Left kidney (tissue), 8 donors: ENCODE measurements around the gene FAM221A. TPM values are rescaled to one million over a fixed set of nuclear protein-coding genes. Genes with fewer than 3 reads are reported as not detected.
"Not testable (repeated sequence)": the region's sequence is repeated elsewhere in the genome, so short reads cannot be mapped to it uniquely, and the experiment has no call there.

ENCODE experiments used
- DNase-seq: peaks from one replicate; pipeline ENCODE4 v3.0.0-alpha.2; 2013
- long read RNA-seq, 8 donors: transcript quantifications; one replicate each; lab custom pipeline, GENCODE V29; 2026
- polyA plus RNA-seq: library from polyadenylated mRNA; unstranded; fragments of 120-200 nt; gene quantifications from one replicate; pipeline ENCODE4 v1.2.1, GENCODE V29; 2013; ENCODE audit not compliant: insufficient read length

Gene FAM221A, protein sequence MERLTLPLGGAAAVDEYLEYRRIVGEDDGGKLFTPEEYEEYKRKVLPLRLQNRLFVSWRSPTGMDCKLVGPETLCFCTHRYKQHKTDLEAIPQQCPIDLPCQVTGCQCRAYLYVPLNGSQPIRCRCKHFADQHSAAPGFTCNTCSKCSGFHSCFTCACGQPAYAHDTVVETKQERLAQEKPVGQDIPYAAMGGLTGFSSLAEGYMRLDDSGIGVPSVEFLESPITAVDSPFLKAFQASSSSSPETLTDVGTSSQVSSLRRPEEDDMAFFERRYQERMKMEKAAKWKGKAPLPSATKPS
- polyA plus RNA-seq: 27.9 TPM
- long read RNA-seq, donor 1, partial matches to known transcripts: 10 of 14 reads
- long read RNA-seq, donor 1, other reads (novel, unspliced or antisense): 0 of 14 reads
- long read RNA-seq, donor 2, transcript FAM221A-201 (7 exons, 1,472 nt): major isoform, 5 of 16 reads
- long read RNA-seq, donor 2, partial matches to known transcripts: 8 of 16 reads
- long read RNA-seq, donor 2, other reads (novel, unspliced or antisense): 0 of 16 reads
- long read RNA-seq, donor 3, partial matches to known transcripts: 6 of 8 reads
- long read RNA-seq, donor 3, other reads (novel, unspliced or antisense): 0 of 8 reads
- long read RNA-seq, donor 4: 0 reads
- long read RNA-seq, donor 5, transcript FAM221A-201 (7 exons, 1,472 nt): major isoform, 10 of 14 reads
- long read RNA-seq, donor 5, partial matches to known transcripts: 0 of 14 reads
- long read RNA-seq, donor 5, other reads (novel, unspliced or antisense): 0 of 14 reads
- long read RNA-seq, donor 6, partial matches to known transcripts: 0 of 4 reads
- long read RNA-seq, donor 6, other reads (novel, unspliced or antisense): 0 of 4 reads
- long read RNA-seq, donor 7, partial matches to known transcripts: 18 of 27 reads
- long read RNA-seq, donor 7, other reads (novel, unspliced or antisense): 0 of 27 reads
- long read RNA-seq, donor 8, partial matches to known transcripts: 0 of 3 reads
- long read RNA-seq, donor 8, other reads (novel, unspliced or antisense): 0 of 3 reads

DNA sequence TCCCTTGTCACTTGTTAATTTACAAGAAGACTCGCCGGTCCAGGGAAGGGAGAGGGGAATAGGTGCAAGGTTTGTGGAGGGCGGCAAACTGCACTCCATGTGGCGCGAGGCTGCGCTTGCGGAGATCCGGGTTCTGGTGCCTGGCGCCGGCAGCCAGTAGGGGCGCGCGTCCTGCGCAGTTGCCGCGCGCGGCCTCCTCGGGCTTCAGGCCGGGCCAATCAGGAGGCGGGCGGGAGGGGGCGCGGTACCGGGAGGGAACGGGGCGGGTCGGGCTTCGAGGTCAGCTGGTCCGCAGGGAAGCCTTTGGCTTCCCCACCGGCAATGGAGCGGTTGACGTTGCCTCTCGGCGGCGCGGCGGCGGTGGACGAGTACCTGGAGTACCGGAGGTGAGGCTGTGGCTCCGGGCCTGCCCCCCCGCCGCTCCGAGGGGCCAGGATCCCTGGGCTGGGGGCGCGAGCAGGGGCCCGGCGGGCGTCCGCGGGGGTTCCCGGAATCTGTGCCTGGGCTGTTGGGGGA, at the start of gene FAM221A:
Gene FAM221A, plus strand, starts transcription at position 302 of the 516 bp plus-strand sequence. Its CDS starts 20 bp downstream, at position 322.
- DNase-seq: peak; percentile 79

DNA sequence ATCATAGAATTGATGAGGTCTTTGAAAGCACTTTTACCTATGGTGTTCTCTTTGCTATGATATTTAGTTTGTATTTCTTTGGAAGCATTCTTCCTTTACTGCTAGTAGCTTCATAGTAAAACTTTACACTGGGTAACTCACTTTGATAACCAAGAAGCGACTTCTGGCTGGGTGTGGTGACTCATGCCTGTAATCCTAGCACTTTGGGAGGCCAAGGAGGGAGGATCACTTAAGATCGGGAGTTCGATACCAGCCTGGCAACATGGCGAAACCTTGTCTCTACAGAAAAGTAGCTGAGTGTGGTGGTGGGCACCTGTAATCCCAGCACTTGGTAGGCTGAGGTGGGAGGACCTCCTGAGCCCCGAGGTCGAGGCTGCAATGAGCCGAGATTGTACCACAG, 46.6 kb upstream of the FAM221A start:
- no peak for DNase-seq

DNA sequence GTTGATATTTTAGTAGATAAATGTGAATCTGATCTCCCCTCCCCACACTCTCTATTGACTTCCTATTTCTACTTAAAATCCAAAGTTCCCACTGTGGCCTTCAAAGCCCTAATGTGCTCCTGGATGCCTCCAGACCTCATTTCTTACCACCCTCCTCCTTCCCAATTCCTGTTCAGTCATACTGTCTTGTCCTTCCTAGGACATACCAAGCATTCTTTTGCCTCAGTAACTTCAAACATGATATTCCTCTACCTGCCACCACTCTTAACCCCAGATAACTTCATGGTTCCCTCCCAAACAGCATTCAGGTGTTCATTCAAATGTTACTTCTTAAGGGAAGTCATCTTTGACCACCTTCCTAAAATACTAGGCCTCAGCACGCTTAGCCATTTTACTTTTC, 34.2 kb upstream of the FAM221A start:
- no peak for DNase-seq

DNA sequence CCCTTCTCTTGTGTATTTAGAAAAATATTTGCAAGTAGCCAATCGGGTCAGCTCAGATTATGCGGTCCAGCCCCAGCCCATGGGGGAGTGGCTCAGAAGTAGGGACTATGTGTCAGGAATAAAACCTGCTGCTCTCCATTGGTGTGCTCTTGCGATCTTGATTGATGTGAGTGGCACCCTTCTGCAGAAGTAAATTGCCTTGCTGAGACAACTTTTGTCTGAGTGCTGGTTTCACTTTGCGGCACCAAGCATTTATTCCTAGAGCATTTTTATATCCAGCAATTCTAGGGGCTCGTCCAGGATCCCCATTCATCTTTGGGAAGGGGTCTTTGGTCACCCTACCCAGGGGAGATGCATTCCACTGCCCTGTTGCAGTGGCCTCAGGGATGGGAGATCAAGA, 26.1 kb upstream of the FAM221A start:
- DNase-seq: no peak

DNA sequence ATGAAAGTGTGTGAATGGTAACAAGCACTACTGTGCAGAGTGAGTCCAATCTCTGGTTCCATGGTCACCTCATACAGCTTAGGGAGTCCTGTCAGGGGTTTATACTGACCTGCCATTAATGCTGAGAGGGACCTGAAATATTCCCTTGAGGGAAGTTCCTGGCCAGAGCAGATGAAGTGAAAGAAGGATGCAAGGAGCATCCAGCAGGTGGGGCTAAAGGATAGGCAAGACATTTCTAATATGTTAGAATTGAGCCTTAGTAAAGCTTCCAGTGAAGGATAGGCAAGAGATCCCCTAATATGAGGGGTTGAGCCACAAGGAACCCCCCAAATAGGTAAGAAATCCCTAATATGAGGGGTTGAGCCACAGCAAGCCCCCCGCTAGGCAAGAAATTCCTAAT, 25.5 kb upstream of the FAM221A start:
- DNase-seq: no peak

DNA sequence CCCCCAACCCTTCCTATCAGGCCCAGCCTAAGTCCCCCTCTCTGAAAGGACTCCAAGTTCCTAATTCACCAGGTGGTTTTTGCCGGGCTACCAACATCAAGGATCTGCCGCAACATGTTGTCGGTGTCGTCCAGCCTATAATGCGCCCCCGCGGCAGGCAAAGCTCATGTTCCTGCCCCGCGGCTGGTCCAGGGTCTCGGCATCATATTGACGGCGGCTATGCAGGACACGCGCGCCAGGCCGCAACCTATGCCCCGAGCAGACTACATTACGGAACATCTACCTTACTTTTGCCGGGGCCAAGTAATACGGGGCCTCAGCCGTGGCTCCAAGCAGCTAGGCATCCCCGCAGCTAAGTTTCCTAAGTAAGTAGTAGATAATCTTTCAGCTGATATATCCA, 24.6 kb upstream of the FAM221A start:
- no peak for DNase-seq

DNA sequence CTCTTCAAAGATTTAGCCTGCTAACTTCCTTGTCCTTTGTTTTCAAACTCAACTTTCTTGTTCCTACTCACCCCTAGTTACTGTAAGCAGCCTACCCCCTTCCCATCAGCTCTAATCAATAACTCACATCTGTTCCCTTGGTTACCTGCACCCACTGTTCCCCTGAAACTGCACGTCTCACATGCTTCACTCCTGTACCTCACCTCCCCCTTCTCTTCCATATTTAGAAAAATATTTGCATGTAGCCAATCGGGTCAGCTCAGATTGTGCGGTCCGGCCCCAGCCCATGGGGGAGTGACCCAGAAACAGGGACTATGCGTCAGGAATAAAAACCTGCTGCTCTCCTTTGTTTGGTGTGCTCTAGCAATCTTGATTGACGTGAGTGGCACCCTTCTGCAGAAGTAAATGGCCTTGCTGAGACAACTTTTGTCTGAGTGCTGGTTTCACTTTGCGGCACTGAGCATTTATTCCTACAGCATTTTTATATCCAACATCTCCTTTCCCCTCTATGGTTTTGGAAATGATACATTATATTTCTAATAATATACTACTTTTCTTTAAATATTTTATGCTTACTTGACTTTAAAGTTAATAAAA, 21.1 kb upstream of the FAM221A start:
- DNase-seq: no peak

DNA sequence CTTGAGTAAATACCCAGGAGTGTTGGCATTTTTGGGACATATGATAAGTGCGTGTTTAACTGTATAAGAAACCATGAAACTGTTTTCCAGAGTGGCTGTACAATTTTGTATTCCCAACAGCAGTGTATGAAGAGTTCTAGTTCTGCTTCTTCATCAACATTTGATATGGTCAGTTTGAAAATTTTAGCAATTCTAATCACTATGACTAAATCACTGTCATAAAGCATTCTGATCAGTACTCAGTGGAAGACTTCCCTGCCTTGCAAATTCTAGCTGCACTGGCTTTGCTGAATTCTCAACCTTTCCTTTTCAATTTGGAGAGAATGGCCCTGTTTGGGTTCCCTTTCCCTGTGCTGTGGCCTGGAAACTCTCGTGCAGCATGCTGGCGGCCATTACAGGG, 18.6 kb upstream of the FAM221A start:
- DNase-seq: no peak

DNA sequence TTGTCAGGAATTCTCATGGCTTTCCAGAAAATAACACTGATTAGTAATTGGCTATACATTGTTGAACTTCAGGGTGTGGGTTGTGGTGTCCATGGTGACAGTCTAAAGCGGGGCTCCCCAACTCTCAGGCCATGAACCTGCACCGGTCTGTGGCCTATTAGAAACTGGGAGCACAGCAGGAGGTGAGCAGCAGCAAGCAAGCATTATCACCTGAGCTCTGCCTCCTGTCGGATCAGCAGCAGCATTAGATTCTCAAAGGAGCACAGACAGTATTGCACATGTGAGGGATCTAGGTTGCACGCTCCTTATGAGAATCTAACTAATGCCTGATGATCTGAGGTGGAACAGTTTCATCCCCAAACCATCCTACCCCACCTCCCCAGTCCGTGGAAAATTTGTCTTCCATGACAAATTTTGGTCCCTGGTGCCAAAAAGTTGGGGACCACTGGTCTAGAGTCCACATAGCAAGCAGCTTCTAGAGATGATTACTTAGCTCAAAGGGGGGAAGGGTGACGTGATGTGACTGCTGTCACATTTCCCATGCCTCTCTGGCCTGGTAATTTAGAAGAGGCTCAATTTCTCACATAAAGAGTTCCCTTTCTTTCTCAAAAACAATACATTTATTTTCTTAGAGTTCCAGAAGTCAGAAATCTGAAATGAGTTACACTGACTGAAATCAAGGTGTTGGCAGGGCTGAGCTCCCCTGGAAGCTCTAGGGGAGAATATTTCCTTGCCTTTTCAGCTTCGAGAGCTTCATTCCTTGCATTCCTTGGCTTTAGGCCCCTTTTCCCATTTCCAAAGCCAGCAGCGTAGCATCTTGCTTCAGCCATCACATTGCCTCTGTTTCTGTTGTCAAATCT, 17.6 kb upstream of the FAM221A start:
- DNase-seq: no peak

DNA sequence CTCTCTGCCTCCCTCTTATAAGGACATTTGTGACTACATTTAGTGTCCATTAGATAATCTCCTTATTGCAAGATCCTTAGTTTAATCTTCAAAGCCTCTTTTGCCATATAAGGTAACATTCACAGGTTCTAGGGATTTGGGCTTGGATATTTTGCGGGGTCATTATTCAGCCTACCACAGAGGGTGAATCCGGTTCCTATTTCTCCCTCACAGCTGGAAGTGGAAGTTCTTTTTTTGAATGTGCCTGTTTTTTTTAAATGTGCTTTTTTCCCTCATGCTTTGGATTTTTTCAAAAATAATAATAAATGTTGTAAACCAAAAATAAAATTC, 17.1 kb upstream of the FAM221A start:
- no peak for DNase-seq

DNA sequence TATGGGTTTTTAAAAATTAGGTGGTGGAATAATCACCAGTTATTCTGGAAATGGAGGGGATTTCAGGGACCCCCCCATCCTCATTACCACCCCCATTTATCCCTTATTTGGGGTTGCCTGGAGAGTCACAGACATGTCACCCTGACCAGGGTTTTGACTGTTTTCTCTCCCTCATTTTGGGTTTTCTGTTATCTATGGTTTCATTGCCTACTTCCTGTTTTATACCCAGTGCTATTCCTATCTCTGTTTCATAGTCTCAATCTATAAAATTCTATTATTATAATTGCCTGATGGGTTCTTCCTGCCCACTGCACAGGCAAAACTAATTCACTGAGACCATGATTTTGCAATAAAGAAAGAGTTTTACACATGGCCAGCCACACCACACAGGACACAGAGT, 15.9 kb upstream of the FAM221A start:
- no peak for DNase-seq

DNA sequence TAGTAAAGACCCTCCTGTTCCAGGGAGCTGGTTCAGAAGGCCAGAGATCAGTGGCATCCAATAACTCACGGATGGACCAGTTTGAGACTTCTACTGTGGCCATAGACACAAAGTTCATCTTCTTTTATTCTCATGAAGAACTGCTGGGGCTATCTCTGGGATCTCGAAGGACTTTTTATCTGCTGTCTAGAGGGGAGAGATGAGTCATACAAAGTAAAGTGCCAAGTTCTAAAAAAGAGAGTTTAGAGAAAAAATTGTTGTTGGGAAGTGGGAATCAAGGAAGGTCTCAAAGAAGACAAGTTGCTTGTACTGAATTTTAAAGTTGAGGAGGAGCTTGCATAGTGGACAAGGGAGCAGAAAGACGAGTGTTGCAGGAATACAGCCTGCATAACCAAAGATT, 8.0 kb upstream of the FAM221A start:
- DNase-seq: no peak

DNA sequence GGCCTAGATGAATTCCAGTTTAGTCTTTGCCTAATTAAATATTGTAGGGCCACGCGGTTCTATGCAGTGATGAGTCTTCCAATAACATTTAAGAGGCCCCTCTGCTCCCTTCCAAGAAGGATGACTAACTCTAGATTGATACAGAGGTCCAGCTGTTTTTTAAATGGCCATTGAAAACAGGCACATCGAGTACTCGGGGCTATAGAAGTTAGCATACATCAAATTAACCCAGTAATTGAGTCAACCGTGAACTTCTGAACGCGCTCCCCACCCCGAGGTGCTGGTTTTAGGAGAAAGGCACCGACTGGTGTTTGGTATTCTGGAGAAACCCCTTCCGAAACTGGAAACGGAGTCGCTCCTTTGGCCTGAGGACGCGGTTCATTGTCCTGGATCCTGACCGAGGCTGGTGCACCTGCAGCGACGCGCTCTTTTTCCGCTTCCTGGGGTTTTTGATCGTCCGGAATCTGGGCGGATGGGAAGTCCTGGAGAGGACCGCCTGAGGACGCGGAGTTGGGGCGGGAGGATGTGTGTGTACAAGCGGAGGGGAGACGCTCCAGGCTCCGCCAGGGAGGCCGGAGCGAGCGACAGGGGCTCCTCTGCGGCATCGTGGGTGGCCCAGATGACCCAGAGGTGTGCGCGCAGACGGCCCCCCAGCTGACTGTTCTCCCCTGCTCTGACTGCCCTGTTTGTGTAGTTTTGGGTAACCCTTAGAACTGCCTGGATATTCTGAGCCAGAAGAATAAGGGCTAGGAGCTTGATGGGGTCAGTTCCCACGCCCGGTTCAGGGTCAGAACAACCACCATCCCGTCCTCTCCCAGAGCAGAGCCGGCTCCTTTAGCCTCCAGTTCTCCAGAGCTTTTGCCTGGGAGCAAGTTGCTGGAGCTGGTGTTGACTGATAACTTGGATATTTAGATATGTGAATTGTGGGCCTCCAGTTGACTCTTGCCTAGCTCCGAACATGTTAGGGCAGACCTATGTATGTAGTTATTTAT, 711 bp downstream of the FAM221A start:
- peak; percentile 78 for DNase-seq

DNA sequence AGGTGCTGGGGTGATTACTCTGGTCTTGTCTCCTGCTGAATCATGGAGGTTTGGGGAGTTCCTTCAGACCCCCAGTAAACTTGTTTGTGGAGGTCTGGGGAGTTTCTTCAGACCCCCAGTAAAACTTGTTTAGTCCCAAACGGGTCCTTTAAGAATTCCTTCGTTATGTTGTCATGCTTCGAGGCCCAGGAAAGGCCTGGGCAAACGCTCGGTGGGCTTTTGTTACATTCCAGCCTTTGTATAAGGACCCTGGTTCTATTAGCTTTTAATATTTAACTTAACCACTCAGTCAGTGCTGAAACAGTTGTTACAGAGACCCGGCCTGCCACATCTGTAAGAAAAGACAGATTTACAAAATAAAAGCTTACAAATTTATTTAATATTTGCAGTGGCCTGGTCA, 4.0 kb downstream of the FAM221A start:
- not testable (repeated sequence) for DNase-seq

DNA sequence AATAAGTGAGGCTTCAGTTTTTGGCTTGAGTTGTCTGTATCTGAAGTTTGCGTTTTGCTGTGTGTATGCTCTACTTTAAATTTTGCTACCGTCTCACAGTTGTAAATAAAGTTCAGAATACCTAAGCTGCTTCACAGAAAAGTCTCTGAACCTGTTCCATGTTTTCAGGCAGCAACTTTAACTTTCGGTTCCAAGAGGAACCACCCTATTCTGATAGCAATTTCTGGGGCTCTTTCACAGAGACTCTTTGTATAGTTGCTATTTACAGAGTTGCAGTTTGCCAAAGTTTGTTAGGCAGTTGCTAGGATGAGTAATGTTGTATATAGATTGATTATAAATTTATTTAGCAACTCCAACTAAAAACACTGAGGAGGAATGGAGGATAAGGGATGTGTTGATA, 5.7 kb downstream of the FAM221A start:
- no peak for DNase-seq

DNA sequence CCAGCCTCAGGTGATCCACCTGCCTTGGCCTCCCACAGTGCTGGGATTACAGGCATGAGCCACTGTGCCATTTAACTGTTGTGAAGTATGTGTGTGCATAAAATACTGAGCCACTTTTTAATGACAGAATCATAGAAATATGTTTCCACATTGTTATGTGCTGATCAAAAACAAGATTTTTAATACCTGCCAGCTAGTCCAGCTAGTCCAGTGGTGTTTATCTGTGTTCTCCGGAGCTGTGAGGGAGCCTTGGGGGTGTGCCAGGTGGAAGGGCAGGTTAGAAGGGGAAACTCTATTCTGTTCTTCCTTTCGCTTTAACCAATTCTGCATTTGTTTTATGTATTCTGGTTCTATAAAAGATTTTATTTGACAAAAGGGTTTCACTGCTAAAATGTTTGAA, 7.0 kb downstream of the FAM221A start:
- DNase-seq: no peak

DNA sequence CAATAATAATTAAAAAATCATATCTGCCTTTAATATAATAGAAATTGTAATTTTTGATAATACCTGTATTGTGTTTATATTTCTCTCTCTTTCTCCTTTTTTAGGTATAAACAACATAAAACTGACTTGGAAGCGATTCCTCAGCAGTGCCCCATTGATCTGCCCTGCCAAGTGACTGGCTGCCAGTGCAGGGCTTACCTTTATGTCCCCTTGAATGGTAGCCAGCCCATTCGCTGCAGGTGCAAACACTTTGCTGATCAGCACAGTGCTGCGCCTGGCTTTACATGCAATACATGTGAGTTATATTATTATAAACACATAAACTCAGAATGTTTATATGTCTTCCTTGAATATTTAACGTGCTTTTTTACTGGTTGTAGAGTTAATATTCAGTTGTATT, 9.2 kb downstream of the FAM221A start:
- no peak for DNase-seq

DNA sequence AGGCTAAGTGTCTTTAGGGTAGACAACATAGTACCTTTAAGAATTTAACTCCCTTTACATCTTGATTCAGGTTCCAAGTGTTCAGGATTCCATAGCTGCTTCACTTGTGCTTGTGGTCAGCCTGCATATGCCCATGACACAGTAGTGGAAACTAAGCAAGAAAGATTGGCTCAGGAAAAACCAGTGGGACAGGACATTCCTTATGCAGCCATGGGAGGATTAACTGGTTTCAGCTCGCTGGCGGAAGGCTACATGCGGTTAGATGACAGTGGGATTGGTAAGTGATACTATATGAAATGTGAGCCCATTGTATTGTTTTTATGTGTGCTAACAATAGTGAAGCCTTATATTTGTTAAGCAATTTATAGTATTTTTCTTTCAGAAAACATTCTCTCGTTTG, 11.3 kb downstream of the FAM221A start:
- DNase-seq: no peak

DNA sequence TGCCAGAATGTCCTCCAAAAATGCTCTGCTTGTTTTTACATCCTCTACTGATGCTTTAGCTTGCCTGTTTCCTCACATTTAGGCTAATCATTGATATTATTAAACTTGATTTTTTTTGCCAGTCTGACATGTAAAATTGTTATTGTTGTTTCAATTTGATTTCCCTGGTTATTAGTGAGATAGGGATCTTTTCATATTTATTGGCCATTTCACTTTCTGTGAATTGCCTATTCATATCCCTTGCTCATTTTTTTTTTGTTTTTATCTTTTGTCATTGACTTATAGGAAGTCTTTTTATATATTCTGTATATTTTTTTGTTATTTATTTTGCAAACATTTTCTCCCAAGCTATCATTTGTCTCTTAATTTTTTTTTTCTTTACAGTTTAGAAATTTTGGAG, 13.2 kb downstream of the FAM221A start:
- DNase-seq: no peak

DNA sequence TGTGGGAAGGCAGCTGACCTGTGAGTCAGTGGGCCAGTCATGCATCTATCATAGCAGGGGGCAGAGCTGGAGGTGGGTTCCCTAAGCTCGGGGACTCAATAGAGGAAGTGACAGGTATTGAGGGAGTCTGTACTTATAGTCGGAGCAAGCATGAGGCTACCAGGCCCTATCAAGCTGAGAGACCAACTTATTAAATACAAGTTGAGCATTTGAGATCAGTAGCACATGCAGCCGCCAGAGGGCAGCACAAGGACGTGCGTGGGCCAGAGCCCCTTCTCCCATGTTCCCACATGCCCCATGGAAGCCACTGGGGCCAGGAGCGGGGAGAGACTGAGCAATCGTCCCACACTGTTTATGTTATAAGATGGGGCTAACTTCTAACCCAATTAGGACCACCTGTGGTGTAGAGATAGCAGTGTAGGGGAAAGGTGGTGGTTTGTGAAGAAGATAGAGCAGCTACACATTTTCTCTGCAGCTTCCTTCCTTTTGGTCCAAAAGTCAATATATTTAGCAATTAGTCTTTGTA, 17.0 kb downstream of the FAM221A start:
- no peak for DNase-seq
